Osteocyte (in vitro differentiated cells): Measurements from ENCODE around the gene DOCK1. TPM values are rescaled to one million over a fixed set of nuclear protein-coding genes. Genes with fewer than 3 reads are reported as not detected.

Experiments
- DNase-seq: peaks from one replicate; pipeline ENCODE4 v3.0.0; 2021; ENCODE audit warnings: mixed read lengths; ENCODE audit not compliant: unreplicated experiment; ENCODE audit errors: extremely low spot score
- H3K27ac Mint-ChIP-seq: one replicate; pipeline ENCODE4 v1.8.0; 2021; ENCODE audit warnings: mild to moderate bottlenecking, mixed read lengths; ENCODE audit not compliant: unreplicated experiment
- H3K27me3 Mint-ChIP-seq: one replicate; pipeline ENCODE4 v1.8.0; 2021; ENCODE audit warnings: mixed read lengths; ENCODE audit not compliant: unreplicated experiment
- H3K36me3 Mint-ChIP-seq: one replicate; pipeline ENCODE4 v1.8.0; 2021; ENCODE audit warnings: mixed read lengths; ENCODE audit not compliant: unreplicated experiment
- H3K4me1 Mint-ChIP-seq: one replicate; pipeline ENCODE4 v1.8.0; 2021; ENCODE audit warnings: mixed read lengths; ENCODE audit not compliant: unreplicated experiment
- H3K4me3 Mint-ChIP-seq: one replicate; pipeline ENCODE4 v1.8.0; 2021; ENCODE audit warnings: mild to moderate bottlenecking, moderate library complexity, mixed read lengths; ENCODE audit not compliant: unreplicated experiment
- H3K9me3 Mint-ChIP-seq: one replicate; pipeline ENCODE4 v1.8.0; 2021; ENCODE audit warnings: mixed read lengths; ENCODE audit not compliant: unreplicated experiment
- total RNA-seq: library from RNA; stranded (reverse); gene quantifications from 2 replicates; pipeline ENCODE4 v1.2.1, GENCODE V29; 2021
- TF ChIP-seq, protein P1 (sequence below): fragments of 200-600 bp; sonication (generic); IDR thresholded peaks from 2 replicates; pipeline ENCODE4 v1.5.0; 2021; ENCODE audit warnings: antibody characterized with exemption, mild to moderate bottlenecking, moderate library complexity

The DOCK1 gene
- total RNA-seq, 1 donor from 2014 or later = 66.3 TPM

DNA sequence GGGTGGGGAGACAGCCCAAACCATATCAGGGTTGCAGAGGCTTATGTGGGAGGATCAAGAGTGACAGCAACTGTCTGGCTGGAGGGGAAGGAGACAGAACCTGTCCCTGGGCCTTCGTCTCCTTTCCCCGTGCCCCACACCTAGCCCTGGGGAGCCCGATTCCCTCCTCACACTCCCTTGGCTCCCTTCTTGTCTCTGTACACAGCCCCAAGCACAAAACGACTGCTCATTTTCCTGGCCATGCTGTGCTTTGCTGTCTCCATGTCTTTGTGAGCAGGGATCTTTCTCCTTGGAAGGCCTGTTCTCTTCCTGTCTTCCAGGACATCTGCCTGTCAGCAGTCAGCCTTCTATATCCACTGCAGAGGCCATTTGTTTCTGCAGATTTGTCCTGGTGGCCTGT is 177.4 kb downstream of the DOCK1 start:
- Mint-ChIP-seq H3K4me3 (no peak overlapping the region), H3K27me3 (no peaks in the 10 kb centered on the region), H3K36me3 (peaks cover 41% of the 10 kb centered on the region), H3K4me1 (no peaks in the 10 kb centered on the region), H3K9me3 (no peaks in the 10 kb centered on the region), H3K27ac (no peak overlapping the region)
- DNase-seq = peak; percentile 65
- TF ChIP-seq, protein P1, sequence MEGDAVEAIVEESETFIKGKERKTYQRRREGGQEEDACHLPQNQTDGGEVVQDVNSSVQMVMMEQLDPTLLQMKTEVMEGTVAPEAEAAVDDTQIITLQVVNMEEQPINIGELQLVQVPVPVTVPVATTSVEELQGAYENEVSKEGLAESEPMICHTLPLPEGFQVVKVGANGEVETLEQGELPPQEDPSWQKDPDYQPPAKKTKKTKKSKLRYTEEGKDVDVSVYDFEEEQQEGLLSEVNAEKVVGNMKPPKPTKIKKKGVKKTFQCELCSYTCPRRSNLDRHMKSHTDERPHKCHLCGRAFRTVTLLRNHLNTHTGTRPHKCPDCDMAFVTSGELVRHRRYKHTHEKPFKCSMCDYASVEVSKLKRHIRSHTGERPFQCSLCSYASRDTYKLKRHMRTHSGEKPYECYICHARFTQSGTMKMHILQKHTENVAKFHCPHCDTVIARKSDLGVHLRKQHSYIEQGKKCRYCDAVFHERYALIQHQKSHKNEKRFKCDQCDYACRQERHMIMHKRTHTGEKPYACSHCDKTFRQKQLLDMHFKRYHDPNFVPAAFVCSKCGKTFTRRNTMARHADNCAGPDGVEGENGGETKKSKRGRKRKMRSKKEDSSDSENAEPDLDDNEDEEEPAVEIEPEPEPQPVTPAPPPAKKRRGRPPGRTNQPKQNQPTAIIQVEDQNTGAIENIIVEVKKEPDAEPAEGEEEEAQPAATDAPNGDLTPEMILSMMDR = no peak

DNA sequence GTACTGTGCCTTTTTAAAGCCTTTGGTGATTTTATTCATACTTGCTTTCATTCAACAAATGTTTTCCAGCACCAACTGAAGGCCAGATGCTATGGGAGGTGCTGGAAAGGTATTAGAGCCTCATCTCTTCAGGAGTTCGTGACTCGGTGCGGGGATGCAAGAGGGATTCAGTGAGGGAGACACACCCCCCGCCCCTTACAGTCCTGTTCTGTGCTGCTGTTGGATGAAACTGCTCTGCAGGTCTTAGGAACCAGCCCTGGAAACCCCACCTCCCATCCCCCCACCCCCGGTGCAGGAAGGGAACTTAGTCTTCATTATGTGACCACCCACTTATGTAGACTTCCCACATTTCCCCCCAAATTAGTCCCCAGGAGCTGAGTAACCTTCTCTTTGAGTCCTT is 180.7 kb downstream of the DOCK1 start:
- no peak for DNase-seq
- Mint-ChIP-seq H3K27ac (no peak overlapping the region), H3K9me3 (no peaks in the 10 kb centered on the region), H3K27me3 (no peaks in the 10 kb centered on the region), H3K4me1 (peaks cover 2% of the 10 kb centered on the region), H3K36me3 (peaks cover 38% of the 10 kb centered on the region), H3K4me3 (no peak overlapping the region)
- TF ChIP-seq, protein P1 = no peak

DNA sequence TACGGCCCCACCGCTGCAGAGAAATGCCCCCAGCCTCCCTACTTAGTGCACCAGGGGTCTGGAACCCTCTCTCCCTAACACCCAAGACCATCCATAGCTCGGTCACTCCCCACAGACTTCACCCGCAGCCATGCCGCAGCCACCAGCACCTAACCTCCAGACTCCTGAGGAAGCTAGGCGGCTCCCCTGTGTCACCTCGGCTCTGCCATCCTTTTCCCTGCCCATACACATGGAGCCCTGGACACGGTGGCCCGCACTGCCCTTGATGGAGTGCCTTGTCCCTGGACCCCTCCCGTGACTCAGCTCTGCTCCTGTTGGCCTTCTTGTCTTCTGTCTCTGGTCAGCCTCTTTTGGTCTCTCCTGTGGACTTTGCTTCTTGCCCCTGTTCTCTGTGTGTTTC is 183.7 kb downstream of the DOCK1 start:
- no peak overlapping the region for H3K4me3 Mint-ChIP-seq
- no peaks in the 10 kb centered on the region for H3K27me3 Mint-ChIP-seq
- peaks cover 2% of the 10 kb centered on the region for H3K4me1 Mint-ChIP-seq
- TF ChIP-seq, protein P1 = no peak
- DNase-seq = no peak
- peaks cover 21% of the 10 kb centered on the region for H3K36me3 Mint-ChIP-seq
- H3K9me3 Mint-ChIP-seq = no peaks in the 10 kb centered on the region
- no peak overlapping the region for H3K27ac Mint-ChIP-seq

DNA sequence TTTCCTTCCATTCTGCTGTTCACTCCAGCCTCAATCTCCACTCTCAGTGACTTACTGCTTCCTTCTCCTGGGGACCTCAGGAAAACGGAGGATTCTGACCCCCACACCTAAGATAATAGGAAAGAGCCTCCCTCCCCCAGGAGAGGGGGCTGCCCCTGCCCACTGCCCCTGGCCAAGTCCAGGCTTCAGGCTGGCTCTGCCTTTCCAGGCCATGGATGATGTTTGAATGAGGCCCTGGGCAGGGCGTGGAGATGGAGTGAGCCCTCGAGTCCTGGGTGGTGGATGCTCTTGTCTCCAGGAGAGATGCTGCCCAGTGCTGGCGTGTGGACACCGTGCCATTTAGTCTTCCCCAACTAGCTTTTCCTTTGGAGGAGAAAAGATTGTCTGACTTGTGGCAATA is 184.2 kb downstream of the DOCK1 start:
- Mint-ChIP-seq H3K27me3 (no peaks in the 10 kb centered on the region), H3K4me3 (no peak overlapping the region), H3K27ac (no peak overlapping the region)

DNA sequence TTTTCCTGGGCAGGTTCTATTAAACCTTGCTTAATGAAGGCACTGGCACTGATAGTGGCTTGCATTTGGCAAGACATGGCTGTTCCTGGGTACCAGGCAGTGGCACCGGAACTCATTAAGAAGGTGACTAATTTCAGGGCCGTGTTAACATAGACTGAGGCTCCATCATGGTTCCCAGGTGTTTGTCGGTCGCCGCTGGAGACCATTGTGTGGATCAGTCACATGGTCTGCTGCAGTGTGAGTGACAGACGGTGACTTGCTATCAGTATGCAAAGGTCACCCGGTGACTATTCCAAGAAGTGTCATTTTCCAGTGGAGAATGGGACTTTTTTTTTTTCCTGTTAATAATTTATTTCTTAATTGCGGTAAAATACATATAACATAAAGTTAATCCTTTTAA is 184.9 kb downstream of the DOCK1 start:
- Mint-ChIP-seq H3K27me3 (no peaks in the 10 kb centered on the region), H3K4me1 (peaks cover 2% of the 10 kb centered on the region), H3K27ac (no peak overlapping the region), H3K9me3 (no peaks in the 10 kb centered on the region), H3K4me3 (no peak overlapping the region), H3K36me3 (peaks cover 23% of the 10 kb centered on the region)
- no peak for DNase-seq
- TF ChIP-seq, protein P1 = no peak

More for the DNA sequence above, 184.2 kb downstream of the DOCK1 start:
- DNase-seq = no peak
- Mint-ChIP-seq H3K4me1 (peaks cover 2% of the 10 kb centered on the region), H3K9me3 (no peaks in the 10 kb centered on the region), H3K36me3 (peaks cover 25% of the 10 kb centered on the region)
- TF ChIP-seq, protein P1 = no peak
